ENCODE results near the gene DHX29.

Gene DHX29

DNA sequence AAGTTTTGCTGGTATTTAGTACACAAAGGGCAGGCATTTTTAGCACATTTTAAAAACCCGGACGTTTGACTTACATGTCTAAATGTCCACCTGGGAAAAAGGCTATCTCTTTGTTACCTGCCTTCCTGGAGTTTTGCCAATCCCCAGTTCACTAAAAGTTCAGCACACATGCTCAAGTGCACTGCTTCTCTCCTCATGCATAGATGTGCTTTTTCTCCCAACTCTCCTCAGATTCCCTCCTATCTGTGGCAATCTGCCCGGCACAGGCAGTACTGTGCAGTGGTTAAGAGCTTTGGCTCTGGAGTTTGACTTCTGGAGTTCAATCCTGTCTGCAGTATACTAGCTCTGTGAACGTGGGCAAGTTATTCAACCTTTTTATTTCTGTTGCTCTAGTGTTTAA, 65.7 kb downstream of the DHX29 start:
- TF ChIP-seq, protein P1, sequence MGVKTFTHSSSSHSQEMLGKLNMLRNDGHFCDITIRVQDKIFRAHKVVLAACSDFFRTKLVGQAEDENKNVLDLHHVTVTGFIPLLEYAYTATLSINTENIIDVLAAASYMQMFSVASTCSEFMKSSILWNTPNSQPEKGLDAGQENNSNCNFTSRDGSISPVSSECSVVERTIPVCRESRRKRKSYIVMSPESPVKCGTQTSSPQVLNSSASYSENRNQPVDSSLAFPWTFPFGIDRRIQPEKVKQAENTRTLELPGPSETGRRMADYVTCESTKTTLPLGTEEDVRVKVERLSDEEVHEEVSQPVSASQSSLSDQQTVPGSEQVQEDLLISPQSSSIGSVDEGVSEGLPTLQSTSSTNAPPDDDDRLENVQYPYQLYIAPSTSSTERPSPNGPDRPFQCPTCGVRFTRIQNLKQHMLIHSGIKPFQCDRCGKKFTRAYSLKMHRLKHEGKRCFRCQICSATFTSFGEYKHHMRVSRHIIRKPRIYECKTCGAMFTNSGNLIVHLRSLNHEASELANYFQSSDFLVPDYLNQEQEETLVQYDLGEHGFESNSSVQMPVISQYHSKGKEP (tag by site-specific recombination; IDR thresholded peaks at IDR 0.05) = no peak
- TF ChIP-seq ZNF585B (tag by site-specific recombination; IDR thresholded peaks at IDR 0.05) (no peak), ZNF530 (tag by site-specific recombination; IDR thresholded peaks at IDR 0.05; ENCODE audit: low read depth) (no peak), GFI1B (tag by site-specific recombination; IDR thresholded peaks at IDR 0.05) (no peak), SP7 (tag by site-specific recombination; IDR thresholded peaks at IDR 0.05) (no peak), ZNF785 (tag by site-specific recombination; IDR thresholded peaks at IDR 0.05) (no peak)
- TF ChIP-seq, protein P2, sequence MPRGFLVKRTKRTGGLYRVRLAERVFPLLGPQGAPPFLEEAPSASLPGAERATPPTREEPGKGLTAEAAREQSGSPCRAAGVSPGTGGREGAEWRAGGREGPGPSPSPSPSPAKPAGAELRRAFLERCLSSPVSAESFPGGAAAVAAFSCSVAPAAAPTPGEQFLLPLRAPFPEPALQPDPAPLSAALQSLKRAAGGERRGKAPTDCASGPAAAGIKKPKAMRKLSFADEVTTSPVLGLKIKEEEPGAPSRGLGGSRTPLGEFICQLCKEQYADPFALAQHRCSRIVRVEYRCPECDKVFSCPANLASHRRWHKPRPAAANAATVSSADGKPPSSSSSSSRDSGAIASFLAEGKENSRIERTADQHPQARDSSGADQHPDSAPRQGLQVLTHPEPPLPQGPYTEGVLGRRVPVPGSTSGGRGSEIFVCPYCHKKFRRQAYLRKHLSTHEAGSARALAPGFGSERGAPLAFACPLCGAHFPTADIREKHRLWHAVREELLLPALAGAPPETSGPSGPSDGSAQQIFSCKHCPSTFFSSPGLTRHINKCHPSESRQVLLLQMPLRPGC (tag by site-specific recombination; IDR thresholded peaks at IDR 0.05) = no peak
- no peak overlapping the region for H3K27ac ChIP-seq (ENCODE audit: extremely low read depth, low read depth, low read length)
- CTCF ChIA-PET = interaction anchor here (0.6 kb wide), 2 partner anchors 16 to 197 kb away, joined by 3 read pairs; no protein-coding TSS in a partner anchor
- H3K9me3 ChIP-seq (ENCODE audit: control insufficient read depth, insufficient read depth, low read depth, low read length) = no peaks in the 10 kb centered on the region
- no peaks in the 10 kb centered on the region for H3K4me1 ChIP-seq (ENCODE audit: control insufficient read depth, insufficient read depth, low read length)
- POLR2A ChIA-PET = no interaction called here
- H3K4me3 ChIP-seq (ENCODE audit: low read depth, low read length) = no peak overlapping the region
- H3K36me3 ChIP-seq (ENCODE audit: control insufficient read depth in 2 of 2, insufficient read depth in 1 of 2, low read length in 2 of 2) = no peaks in the 10 kb centered on the region

DNA sequence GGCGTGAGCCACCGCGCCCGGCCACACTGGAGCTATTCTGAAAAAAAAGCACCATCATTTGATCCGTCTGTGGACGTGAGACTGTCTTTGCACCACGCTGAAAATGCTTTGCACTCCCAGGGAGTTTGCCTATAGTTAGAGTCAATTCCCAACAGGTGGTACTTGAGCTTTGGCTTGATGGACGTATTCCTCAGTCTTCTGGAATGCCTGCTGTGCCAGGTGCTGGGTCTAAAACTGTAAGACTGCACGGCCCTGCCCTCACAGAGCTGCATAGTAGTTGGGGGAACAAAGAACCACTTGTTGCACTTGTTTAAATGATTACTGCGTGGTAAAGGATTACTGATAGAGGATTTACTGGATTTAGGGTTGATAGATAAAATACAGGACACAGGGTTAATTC, 70.7 kb downstream of the DHX29 start:
- POLR2A ChIA-PET = no interaction called here
- CTCF ChIA-PET = interaction anchor here (5.9 kb wide), 1 partner anchor 11 kb away, joined by 24 read pairs; no protein-coding TSS in a partner anchor
- no peaks in the 10 kb centered on the region for H3K4me1 ChIP-seq (ENCODE audit: control insufficient read depth, insufficient read depth, low read length)

DNA sequence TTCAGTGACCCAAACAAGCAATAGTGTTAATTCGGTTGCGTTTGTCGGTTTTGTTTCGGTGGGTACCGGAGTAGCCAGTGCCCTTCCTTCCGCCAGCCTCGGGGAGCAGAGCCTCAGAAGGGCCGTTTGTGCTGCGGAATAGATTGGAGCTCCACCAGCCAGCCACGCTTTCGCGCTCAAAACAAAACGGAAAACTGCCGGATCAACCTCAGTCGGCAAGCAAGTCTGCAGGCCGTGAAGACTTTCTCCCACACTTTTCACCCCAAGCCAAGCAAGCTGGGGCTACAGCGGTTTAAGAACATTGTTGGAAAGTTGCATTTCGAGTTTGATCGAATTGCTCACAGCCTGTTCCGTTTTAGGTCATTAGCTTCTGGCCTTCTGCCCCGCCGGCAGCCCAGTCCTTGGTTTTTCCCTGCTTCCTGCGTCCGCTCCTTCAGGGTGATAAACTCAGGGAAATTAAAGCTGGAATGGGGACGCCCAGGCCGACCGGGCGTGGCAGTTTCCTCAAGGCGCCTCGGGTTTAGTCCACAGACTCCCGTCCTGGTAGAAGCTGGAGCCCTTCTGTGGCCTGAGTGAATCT, 73.3 kb downstream of the DHX29 start:
- H3K4me1 ChIP-seq (ENCODE audit: control insufficient read depth, insufficient read depth, low read length) = no peaks in the 10 kb centered on the region
- H3K27ac ChIP-seq (ENCODE audit: extremely low read depth, low read depth, low read length) = no peak overlapping the region; the same call in 1 of the 2 replicates
- POLR2A ChIA-PET = interaction anchor here (0.8 to 5.3 kb wide), 4 partner anchors 11 to 78 kb away, joined by 3 to 38 read pairs (median 5); partner anchors contain the start of genes DHX29 and MTREX
- H3K36me3 ChIP-seq (ENCODE audit: control insufficient read depth in 2 of 2, insufficient read depth in 1 of 2, low read length in 2 of 2) = no peaks in the 10 kb centered on the region
- TF ChIP-seq ZBTB17 (tag by site-specific recombination; IDR thresholded peaks at IDR 0.05) = no peak
- 0 out of 2 replicates have a peak, but pooled peaks have one; percentile 15 for TF ChIP-seq ZNF600 (tag by site-specific recombination; IDR thresholded peaks at IDR 0.05)
- peak overlapping the region; percentile 49 for H3K4me3 ChIP-seq (ENCODE audit: low read depth, low read length)
- CTCF ChIA-PET = interaction anchor here (5.9 kb wide), 1 partner anchor 9 kb away, joined by 24 read pairs; no protein-coding TSS in a partner anchor
- H3K9me3 ChIP-seq (ENCODE audit: control insufficient read depth, insufficient read depth, low read depth, low read length) = no peaks in the 10 kb centered on the region

More for the DNA sequence above, 70.7 kb downstream of the DHX29 start:
- Histone ChIP-seq H3K36me3 (ENCODE audit: control insufficient read depth in 2 of 2, insufficient read depth in 1 of 2, low read length in 2 of 2) (no peaks in the 10 kb centered on the region), H3K4me3 (ENCODE audit: low read depth, low read length) (no peak overlapping the region), H3K9me3 (ENCODE audit: control insufficient read depth, insufficient read depth, low read depth, low read length) (no peaks in the 10 kb centered on the region), H3K27ac (ENCODE audit: extremely low read depth, low read depth, low read length) (no peak overlapping the region)
- peak; percentile 81 for TF ChIP-seq SCRT1 (tag by site-specific recombination; IDR thresholded peaks at IDR 0.05; ENCODE audit: borderline replicate concordance)
- TF ChIP-seq ZNF366 (tag by site-specific recombination; conservative IDR thresholded peaks at IDR 0.05) = no peak
- TF ChIP-seq SCRT2 (tag by site-specific recombination; IDR thresholded peaks at IDR 0.05) = peak; percentile 95
- TF ChIP-seq, protein P3, sequence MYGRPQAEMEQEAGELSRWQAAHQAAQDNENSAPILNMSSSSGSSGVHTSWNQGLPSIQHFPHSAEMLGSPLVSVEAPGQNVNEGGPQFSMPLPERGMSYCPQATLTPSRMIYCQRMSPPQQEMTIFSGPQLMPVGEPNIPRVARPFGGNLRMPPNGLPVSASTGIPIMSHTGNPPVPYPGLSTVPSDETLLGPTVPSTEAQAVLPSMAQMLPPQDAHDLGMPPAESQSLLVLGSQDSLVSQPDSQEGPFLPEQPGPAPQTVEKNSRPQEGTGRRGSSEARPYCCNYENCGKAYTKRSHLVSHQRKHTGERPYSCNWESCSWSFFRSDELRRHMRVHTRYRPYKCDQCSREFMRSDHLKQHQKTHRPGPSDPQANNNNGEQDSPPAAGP (tag by site-specific recombination; IDR thresholded peaks at IDR 0.05) = no peak
- peak; percentile 48 for TF ChIP-seq ZIC2 (tag by site-specific recombination; IDR thresholded peaks at IDR 0.05)
- no peak for TF ChIP-seq ZNF76 (tag by site-specific recombination; IDR thresholded peaks at IDR 0.05; ENCODE audit: borderline replicate concordance, low read depth)

Measured in HEK293 (cell line).